HG02852 (cell line): ENCODE results near the gene ACSBG1.
"Not testable (repeated sequence)": the region's sequence is repeated elsewhere in the genome, so short reads cannot be mapped to it uniquely, and the experiment has no call there.

Experiments used
- ATAC-seq: cut with Tn5 transposase; IDR thresholded peaks from one replicate; pipeline ENCODE4 v1.9.1; 2021; ENCODE audit warnings: mild to moderate bottlenecking, moderate library complexity; ENCODE audit not compliant: unreplicated experiment

ACSBG1 gene

DNA sequence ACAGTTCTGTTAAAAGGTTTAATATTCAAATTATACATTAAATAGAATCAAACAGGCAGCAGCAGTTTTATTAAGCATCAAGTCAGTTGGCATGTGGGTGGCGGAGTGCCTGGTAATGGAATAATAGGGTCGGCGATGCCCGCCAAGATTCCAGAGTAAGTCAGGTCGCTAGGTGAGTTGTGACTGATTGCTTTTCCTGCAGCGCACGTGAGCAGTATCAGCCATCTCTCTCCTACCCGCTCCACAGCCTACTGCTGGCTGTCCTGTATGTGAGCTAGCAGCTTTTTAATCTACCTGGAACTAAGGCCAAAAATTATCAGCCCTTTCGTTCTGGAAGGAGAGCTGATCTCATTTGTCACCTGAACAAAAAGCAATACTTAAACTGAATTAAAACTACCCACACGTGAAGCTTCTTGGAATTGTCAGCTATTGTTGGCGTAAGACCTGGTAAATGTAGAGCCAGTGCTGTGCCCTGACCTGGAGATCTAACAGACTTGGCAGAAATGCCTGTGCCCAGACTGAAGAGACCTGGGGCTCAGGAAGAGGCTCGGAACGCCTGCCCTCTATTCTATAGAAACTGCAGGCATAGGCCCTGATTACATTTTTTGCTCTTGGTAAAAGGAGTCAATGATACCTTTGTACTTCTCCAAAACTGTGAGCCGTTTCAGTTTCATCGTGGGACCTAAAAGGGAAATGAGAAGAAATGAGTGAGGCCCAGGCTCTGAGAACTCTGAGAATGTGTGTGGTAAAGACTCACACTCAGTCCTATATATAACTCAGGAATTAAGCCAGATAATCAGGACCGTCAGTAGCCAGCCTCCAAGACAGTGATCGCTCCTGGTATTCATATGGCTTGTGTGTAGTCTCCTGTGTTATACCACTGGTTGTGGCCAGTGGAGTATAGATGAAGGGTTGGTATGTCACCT, 63.3 kb downstream of the ACSBG1 start:
- ATAC-seq, result peak; percentile 78

DNA sequence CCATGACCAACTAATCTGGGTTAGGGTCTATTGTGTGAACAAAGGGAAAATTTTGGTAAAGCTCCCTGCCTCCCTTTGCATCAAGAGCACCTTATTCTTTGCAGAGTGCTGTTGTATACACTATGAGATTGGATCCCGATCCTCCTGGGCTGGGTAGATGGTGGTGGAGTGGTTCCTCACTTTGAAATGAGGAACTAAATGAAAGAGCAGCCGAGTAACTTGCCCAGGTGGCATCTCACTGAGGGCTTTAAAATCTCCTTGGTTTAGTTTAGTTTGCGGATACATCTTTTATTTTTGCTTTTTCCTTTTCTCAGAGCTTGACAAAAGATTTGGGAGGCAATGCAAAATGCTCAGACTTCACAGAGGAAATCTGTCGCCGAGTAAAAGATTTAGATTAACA, 65.8 kb downstream of the ACSBG1 start:
- ATAC-seq, result no peak

DNA sequence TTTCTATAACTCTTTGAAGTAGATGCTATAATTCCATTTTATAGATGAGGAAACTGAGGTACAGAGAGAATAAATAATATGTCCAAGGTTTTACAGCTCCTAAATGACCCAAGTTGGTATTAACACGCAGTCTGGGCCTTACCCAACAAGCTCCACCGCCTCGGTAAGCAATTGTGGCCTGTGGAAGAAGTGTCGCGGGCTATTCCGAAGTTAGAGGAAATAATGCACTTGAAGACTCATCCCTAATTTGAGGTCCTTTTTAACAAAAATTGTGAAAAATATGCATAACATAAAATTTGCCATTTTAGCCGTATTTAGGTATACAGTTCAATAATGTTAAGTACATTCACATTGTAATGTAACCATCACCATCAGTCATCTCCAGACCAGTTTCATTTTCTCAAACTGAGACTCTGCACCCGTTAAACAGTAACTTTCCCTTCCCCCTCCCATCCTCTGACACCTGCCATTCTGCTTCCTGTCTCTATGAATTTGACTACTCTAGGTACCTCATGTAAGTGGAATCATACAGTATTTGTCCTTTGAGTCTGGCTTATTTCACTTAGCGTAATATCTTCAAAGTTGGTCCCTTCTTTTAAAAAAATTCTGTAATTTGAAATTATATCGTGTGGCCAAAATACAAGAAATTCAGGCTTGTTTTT, 67.0 kb downstream of the ACSBG1 start:
- peak; percentile 80 for ATAC-seq

DNA sequence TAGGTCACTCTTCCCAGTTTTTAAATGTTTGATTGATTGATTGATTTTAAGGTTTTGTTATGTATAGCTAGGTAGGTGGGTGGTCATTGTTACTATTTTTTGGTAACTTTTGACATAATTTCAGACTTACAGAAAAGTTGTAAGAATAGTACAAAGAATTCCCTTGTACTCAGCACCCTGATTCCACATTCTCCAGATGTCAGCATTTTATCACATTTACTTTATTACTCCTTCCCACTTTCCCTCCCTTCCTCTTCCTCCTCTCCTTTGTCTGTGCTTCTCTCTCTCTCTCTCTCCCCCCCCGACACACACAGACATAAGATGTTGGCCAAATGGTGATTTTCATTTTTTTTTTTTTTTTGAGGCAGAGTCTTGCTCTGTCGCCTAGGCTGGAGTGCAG, 70.4 kb downstream of the ACSBG1 start:
- ATAC-seq, result no peak

DNA sequence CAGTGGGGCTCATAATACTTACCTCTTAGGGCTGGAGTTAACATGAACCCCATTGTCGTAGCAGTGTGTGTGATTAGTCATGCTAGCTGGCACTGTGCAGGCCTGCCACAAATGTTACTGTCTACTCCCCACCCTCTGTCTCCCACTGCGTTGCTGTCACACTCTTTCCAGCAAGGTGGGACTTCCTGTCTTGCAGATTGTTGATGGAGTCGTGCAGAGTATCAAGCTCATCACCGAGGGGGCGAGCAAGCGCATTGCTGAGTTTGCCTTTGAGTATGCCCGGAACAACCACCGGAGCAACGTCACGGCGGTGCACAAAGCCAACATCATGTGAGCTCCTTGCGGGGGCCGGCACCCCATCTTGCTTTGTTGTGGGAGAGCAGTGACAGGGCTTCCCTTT, 72.3 kb downstream of the ACSBG1 start:
- no peak for ATAC-seq

DNA sequence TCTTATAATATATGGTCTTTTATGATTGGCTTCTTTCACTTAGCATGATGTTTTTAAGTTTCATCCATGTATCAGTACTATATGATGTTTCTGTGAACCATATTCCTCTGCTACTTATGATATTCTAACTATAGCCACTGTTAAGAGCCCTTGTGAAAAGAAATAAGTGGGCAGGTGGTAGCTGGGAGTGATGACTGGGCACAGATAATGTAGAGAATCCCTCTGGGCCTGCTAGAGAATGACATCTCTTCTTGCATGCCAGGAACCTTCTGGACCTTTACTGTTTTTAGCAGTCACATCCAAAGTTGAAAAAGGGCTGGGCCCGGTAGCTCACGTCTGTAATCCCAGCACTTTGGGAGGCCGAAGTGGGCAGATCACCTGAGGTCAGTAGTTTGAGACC, 75.0 kb downstream of the ACSBG1 start:
- ATAC-seq, result no peak

DNA sequence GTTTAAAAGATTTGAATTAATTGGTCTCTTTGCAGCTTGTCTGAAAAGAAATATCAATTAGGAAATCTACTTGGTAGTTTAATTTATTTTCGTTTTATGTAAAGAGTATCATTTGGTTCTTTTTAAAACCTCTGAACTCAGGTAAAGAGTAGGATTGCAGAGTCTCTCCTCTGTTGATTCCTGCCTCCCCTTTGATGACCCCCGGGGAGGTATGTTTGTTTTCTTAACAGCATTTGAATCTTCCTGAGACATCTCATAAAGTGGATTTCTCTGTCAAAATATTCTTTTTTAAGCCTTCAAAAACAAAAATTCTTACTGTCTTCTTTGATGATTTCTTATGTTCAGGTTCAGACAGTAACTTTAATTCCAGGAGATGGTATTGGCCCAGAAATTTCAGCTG, 77.2 kb downstream of the ACSBG1 start:
- no peak for ATAC-seq

DNA sequence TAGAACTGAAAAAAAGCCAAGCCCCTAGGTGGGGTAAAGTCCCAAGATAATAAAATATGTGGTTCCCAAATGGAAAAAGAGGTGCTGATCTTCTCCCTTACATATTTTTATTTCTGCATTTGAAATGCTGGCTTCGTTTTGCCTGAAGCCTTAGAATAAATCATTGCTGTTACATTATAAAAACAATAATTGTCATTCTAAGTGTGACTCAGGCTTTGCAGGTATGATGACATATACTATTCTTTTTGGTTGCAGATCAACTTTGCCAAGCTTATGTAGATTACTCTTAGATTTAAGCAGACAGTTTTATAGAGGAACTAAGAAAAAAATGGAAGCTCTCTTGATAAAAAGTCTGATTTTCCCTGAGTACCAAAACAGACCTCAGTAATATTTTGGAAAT, 77.7 kb downstream of the ACSBG1 start:
- no peak for ATAC-seq

DNA sequence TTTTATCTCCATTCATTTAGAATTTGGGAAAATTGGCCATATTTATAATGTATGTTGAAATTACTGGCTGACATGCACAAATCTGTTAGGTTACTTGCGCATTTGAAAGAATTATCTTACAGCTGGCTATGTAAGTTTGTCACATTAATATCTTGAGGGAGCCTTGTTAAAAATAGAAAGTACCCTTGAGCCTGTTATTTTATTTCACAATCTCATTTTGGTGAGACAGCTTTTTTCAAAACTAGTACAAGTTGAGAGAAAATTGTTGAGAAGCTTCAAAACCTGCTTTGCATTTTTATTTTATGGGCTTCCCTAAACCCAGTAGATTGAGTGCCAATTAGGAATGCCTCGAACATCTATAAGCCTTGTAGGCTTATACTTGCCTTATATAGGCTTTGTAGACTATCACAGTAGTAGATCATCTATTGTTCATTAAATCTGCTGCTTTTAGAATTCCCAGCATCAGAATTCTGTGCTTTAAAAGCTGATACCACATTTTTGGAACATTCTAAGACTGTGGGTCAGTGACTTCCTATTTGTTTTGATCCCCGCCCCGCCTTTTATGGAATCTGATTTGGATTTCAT, 78.9 kb downstream of the ACSBG1 start:
- ATAC-seq, result no peak

DNA sequence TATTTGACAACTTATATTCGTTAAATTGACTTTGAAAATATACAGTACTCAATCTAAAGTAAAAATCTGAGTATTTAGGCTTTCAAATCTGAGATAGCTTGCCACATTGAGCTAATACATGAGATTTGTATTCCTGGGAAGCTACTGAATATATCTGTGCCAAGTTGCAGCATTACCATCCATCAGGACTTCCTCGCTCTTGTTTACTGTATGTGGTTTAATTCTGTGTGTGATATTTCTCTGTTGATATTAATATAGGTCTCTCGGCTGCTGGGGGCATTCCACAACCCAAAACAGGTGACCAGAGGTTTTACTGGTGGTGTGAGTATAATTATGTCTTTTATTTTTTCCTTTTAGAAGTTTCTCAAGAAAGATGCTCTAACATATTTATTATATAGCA, 79.4 kb downstream of the ACSBG1 start:
- no peak for ATAC-seq

DNA sequence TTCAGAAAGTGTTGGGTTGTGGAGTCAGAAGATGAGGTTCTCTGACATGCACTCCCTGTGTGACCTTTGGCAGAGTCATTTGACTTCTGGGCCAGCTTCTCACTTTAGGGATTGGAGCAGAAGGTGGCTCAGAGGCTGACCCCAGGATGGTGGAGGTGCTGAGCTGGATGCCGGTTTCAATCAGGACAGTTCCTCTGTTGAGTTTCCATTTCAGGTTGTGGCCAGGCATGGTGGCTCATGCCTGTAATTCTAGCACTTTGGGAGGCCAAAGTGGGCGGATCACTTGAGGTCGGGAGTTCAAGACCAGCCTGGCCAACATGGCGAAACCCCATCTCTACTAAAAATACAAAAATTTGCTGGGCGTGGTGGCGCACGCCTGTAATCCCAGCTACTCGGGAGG, 83.3 kb downstream of the ACSBG1 start:
- not testable (repeated sequence) for ATAC-seq

DNA sequence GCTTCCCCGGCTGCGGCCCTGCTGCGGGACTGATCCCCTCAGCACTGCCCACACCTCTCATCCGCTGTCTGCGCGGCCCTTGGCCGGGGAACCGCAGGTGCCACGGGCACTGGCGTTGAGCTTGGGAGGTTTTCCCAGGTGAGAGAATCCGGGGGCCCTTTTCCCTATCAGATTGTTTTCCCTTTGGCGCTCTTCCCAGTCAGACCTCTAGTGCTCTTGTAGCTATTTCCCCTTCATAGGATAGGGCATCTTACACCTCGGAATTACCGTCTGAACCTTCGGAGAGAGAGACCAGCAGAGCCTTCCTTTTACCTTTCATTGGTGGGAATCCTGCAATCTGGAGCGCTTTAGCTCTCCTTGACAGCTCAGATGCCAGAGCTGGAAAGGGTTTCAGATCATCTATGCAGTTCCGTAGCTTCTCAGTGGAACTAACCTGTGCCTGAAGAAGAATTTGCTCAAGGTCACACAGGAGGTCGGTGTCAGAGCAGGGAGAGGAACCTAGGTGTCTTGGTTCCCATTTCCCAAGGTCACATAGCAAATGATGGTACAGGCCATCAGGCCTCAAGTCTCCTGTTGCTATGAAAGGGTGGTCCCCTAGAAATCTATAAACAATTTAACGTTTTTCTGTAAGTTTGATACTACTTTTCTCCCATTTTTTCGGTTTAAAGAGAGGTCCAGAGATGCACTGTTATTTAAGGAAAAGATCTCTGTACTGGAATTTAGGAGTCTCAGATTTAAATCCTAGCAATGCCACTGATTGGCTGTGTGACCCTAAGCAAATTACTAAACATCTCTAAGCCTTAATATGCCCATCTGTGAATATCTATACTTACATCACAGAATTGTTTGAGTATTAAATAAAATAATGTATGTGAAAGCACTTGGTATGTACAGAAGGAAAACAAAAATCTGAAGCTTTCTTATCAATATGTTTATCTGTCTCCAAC, 84.3 kb downstream of the ACSBG1 start:
- no peak for ATAC-seq

DNA sequence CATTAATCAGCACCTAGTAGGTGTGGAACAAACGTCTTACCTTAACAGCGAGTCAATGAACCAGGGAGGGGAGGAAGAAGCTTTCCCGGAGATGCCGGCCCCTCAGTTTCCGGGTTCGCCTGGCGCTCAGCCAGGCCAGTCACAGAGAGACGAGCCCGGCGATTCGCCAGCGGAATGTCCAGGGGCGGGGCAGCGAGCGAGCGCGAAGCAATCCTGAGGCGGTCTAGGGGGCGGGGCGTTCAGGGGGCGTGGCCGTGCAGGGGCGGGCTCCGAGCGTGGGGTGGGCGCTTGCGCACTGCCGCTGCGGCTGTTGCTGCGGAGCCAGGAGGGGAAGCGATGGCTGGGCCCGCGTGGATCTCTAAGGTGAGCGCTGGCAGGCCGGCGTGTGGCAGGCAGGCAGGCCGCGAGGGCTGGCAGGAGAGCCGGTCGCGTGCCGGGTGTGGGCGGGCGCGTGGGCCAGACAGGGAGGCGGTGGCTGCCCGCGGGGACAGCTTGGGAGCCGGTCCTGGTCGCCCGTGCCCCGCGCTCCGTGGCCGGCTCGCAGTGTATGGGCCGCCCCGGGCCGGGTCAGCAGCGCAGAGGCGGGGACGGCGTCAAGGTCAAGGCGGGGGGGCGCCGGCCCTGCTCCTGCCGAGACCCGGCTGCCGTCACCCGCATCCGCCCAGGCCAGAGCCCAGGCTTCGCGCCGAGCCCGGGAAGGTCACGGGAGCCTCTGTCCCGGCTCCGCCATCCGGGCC, 85.1 kb downstream of the ACSBG1 start, which contains the start of gene IDH3A:
TSS of gene IDH3A (plus strand) at position 295 of the 737 bp plus-strand sequence. CDS start at position 337, 42 bp downstream.
- ATAC-seq, result peak; percentile 80

DNA sequence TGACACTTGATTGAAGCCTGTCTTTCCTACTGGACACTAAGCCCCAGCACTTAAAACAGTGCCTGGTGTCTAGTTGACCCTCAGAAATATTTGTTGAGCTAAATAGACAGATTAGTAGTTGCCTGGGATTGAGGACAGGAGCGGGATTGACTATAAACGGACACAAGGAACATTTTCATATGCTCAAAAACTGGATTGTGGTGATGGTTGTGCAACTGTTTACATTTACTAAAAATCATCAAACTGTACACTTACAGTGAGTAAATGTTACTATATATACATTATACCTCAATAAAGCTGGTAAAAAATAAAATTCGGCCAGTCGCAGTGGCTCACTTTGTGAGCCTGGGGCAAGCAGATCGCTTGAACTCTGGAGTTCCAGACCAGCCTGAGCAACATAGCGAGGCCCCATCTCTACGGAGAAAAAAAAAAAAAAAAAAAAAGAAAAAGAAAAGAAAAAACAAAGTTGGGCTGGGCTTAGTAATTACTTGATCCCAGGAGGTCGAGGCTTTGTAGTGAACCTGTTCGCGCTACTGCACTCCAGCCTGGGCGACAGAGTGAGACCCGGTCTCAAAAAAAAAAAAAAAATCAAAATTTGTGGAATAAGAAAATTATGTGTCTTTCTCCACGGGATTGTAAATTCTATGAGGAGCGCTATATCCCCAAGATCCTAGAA, 85.8 kb downstream of the ACSBG1 start:
- peak; percentile 9 for ATAC-seq

DNA sequence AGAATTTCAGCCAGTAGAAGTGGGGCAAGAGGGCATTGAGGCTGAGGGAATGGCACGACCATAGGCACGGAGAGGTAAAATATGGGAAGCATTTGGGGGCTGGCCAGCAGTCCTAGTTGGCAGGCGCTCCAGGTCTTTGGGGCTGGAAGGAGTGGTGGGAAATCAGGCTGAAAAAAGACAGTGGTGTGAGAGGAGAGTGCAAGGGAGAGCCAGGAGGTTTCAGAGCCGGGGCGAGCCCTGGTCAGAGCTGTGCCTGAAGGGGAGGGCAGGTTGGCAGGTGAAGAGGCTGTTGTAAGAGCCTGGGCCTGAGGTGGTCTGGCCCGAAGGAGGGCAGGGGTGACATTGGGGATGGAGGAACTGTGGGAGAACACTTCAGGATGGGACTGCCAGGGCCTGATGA, 86.8 kb downstream of the ACSBG1 start:
- no peak for ATAC-seq

DNA sequence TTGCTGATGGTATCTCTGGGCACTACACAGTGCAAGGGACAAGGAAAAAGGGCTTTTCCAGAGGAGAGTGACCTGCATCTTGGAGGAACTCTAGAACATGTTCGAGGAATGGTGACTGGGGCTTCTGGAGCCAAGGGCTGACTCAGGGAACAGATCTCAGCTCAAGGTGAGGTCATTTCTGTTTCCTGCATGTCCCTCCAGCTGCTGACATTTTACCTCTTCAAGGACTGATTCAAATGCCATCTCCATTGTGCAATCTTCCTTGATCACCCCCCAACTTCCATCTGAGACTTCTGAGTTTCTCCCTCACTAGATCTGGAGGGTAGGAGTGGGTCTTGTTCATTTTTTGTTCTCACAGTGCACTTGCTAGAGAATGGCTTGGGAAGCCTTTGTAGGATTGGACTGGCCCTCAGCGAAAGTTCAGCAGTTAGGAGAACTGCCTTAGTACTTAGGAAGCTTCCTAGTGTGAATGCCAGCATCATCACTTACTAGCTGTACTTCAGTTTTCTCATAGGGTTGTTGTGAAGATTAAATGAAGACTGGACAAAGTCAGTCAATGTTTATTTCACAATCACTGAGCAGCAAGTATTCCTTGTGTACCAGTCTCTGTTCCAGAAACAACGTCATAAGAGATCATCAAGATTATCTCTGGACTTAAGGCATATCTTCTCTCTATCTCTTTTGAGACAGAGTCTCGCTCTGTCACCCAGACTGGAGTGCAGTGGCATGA, 87.8 kb downstream of the ACSBG1 start:
- ATAC-seq, result no peak

DNA sequence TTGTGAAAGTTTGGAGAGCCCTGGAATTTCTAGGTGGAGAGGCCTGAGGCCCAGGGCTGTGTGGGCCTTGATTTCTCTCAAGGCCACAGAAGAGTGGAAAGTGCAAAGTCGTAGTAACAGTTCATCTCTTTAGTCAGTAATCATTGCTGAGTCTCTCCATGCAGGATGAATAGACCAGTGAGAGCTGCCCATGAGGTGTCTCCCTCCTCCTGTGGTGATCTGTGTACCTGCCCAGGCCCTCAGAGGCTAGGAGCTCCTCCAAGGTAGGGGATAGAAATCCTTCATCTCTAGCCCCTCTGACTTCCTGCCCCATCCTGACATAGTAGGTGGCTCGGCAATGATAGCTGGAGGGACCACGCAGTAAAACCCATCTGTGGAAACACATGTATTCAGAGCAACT, 92.0 kb downstream of the ACSBG1 start:
- ATAC-seq, result no peak

DNA sequence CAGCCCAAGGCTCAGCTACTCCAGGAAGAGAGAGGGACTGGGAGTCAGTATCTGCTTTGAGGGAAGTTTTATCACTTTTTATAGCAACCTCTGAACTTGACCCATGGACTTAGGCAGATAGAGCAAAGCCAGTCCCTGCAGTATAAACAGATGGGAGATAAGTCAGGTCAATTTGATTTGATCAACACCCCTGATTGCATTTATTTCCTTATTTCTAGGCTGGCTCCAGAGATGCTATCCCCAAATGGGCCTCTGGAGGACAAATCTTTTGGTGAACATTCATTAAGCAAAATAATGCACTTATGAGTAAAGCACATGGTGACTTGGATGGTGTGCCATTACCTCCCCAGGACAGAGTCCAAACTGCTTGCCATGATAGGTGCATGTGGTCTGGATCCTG, 94.1 kb downstream of the ACSBG1 start:
- ATAC-seq, result no peak

DNA sequence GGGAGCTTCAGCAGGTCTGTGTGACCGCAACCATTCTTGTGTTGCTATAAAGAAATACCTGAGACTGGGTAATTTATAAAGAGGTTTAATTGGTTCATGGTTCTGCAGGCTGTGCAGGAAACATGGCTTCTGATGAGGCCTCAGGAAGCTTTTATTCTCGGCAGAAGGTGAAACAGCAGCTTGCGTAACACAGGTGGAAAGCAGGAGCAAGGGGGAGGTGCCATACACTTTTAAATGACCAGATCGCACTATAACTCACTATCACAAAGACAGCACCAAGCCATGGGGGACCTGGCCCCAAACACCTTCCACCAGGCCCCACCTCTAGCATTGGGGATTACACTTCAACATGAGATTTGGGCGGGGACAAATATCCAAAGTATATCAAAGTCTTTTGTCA, 94.8 kb downstream of the ACSBG1 start:
- ATAC-seq, result no peak
